H7 (cell line): ENCODE measurements around the gene TUFT1. TPM values are rescaled to one million over a fixed set of nuclear protein-coding genes. Genes with fewer than 3 reads are reported as not detected.
"Not testable (repeated sequence)": the region's sequence is repeated elsewhere in the genome, so short reads cannot be mapped to it uniquely, and the experiment has no call there.

Experiments used
- DNase-seq: peaks from one replicate; pipeline ENCODE4 v3.0.0; 2012
- H3K27me3 ChIP-seq: 2 replicates; pipeline ENCODE4 v1.6.0; 2011; ENCODE audit warnings: mild to moderate bottlenecking, low read length; ENCODE audit not compliant: control insufficient read depth, insufficient read depth
- H3K36me3 ChIP-seq: replicated peaks from 2 replicates; pipeline ENCODE4 v1.5.1; 2011; ENCODE audit warnings: low read length; ENCODE audit not compliant: control insufficient read depth, insufficient read depth
- H3K4me3 ChIP-seq: 2 replicates; pipeline ENCODE4 v1.5.1; 2011; ENCODE audit warnings: low read depth, mild to moderate bottlenecking, control low read depth, low read length, moderate library complexity; ENCODE audit not compliant: insufficient read depth
- total RNA-seq: library from RNA; depleted of rRNA; stranded (reverse); fragments of >200 nt; shearing (Covaris generic); gene quantifications from 2 replicates; pipeline ENCODE4 v1.2.3, GENCODE V29; 2014; rRNA removed

The TUFT1 gene
- total RNA-seq, 1 experiment from 2014 or later = 11.3 TPM

DNA sequence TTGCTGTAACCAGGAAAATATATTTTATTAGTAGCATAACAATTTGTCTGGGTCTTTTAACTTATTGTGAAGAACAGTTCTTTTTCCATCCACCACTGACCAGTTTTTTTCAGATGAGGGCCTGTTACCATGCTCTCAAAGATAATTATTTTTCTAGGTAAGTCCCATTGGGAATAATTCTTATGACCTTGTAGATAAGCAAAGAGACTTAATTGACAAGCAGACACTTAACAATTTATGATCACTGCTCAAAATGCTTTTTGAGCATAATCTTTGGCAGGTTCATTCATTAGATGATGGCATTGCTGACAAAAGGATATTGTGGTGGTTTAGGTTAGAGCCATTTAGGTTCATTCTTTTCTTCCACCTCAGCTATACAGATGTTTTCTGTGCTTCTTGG is 78.4 kb downstream of the TUFT1 start:
- Histone ChIP-seq H3K27me3 (no peaks in the 10 kb centered on the region), H3K36me3 (no peaks in the 10 kb centered on the region; the same call in 1 of the 2 replicates), H3K4me3 (no peak overlapping the region)
- DNase-seq = no peak

DNA sequence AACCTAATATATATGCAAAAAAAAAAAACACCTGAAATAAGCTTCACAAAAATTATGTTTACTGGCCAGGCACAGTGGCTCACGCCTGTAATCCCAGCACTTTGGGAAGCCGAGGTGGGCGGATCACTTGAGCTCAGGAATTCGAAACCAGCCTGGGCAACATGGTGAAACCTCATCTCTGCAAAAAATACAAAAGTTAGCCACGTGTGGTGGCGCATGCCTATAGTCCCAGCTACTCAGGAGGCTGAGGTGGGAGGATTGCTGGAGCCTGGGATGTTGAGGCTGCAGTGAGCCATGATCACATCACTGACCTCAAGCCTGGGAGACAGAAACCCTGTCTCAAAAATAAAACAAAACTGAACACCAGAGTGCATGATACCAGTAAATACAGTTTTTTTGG is 78.9 kb downstream of the TUFT1 start:
- not testable (repeated sequence) for H3K4me3 ChIP-seq, H3K27me3 ChIP-seq, H3K36me3 ChIP-seq, DNase-seq

DNA sequence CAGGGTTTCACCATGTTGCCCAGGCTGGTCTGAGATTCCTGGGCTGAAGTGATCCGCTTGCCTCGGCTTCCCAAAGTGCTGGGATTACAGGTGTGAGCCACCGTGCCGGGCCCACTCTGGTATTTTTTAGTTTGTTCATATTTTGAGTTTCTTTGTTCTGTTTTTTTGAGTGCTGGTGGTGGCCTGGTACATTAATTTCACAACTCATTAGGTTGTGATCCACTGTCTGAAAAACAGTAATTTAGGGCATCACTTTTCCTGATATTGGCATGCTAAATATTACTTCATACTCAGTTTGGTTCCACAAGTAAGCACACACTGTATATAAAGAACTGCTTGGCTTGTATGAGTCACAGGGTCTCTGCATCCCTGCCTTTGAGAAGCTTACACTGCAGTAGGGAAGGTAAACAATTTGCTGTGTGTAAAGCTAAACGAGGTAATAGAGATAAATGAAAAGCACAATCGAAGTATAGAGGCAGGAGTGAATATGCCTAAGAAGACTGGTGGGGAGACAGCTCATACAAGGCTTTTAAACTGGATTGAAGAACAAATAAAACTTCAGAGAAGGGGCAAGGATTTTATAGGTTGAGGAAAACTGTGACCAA is 79.5 kb downstream of the TUFT1 start:
- no peaks in the 10 kb centered on the region; the same call in 1 of the 2 replicates for H3K36me3 ChIP-seq
- DNase-seq = no peak
- no peaks in the 10 kb centered on the region for H3K27me3 ChIP-seq
- H3K4me3 ChIP-seq = no peak overlapping the region

- no peaks in the 10 kb centered on the region; the same call in 1 of the 2 replicates for H3K36me3 ChIP-seq
- H3K4me3 ChIP-seq = no peak overlapping the region
- no peaks in the 10 kb centered on the region for H3K27me3 ChIP-seq
- DNase-seq = no peak
Measured at GRCh38 chr1:151620286-151620685, 80.2 kb downstream of the TUFT1 start.

DNA sequence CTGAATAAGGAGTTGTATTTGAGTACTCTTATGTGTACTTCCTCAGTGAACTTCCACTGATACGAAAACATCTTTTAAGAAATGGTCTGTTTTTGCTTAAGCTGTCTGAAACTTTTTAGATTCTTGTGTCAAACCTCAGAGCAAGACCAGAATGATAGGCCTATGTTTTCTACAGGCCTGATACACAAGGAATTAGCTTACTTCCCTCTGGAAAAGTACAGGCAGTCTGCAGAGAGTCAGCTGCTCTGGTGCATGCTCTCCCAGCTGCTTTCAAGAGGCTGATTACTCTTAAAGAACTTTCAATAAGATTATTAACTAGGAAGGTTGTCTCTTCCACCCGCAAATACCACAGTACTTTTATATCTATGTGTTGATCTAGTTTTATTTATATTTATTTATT is 81.2 kb downstream of the TUFT1 start:
- H3K4me3 ChIP-seq = no peak overlapping the region
- no peaks in the 10 kb centered on the region; the same call in 1 of the 2 replicates for H3K36me3 ChIP-seq
- H3K27me3 ChIP-seq = no peaks in the 10 kb centered on the region
- no peak for DNase-seq

- Histone ChIP-seq H3K4me3 (no peak overlapping the region), H3K36me3 (no peaks in the 10 kb centered on the region; the same call in 1 of the 2 replicates), H3K27me3 (no peaks in the 10 kb centered on the region)
- no peak for DNase-seq
Measured at GRCh38 chr1:151624783-151625182, 84.7 kb downstream of the TUFT1 start.

- Histone ChIP-seq H3K36me3 (no peaks in the 10 kb centered on the region), H3K27me3 (no peaks in the 10 kb centered on the region), H3K4me3 (no peak overlapping the region)
- DNase-seq = no peak
Measured at GRCh38 chr1:151626740-151627334, 86.7 kb downstream of the TUFT1 start.

- no peak for DNase-seq
- H3K4me3 ChIP-seq = no peak overlapping the region
- H3K36me3 ChIP-seq = no peaks in the 10 kb centered on the region
- no peaks in the 10 kb centered on the region for H3K27me3 ChIP-seq
Measured at GRCh38 chr1:151629278-151629677, 89.2 kb downstream of the TUFT1 start.

Other genes starting within 250 kb of the TUFT1 start
- 33.4 and 36.2 TPM in 2 replicates for gene PI4KB, start 212.9 kb upstream of the TUFT1 start, total RNA-seq
- gene RFX5, start 193.1 kb upstream of the TUFT1 start, total RNA-seq = 73.1 and 74.9 TPM in 2 replicates
- 36.9 and 41.9 TPM in 2 replicates for gene SELENBP1, start 167.6 kb upstream of the TUFT1 start, total RNA-seq
- 889 and 932 TPM in 2 replicates for gene PSMB4, start 140.7 kb upstream of the TUFT1 start, total RNA-seq
- 44.7 and 56.5 TPM in 2 replicates for gene POGZ, start 80.8 kb upstream of the TUFT1 start, total RNA-seq
- 18.5 and 20.3 TPM in 2 replicates for gene CGN, start 28.9 kb upstream of the TUFT1 start, total RNA-seq
- 35.1 and 47.8 TPM in 2 replicates for gene SNX27, start 71.7 kb downstream of the TUFT1 start, total RNA-seq
- gene CELF3, start 176.5 kb downstream of the TUFT1 start, total RNA-seq = 0.07 TPM in 1 of 2 replicates, not detected in the other
- not detected in 2 replicates for gene RIIAD1, start 181.2 kb downstream of the TUFT1 start, total RNA-seq
- gene MRPL9, start 223.2 kb downstream of the TUFT1 start, total RNA-seq = 158 and 214 TPM in 2 replicates